Common myeloid progenitor, CD34-positive (primary cell): ENCODE data around the gene ADA.

Experiments
- CTCF ChIA-PET: fragments of 350-600 bp; sonication (Branson Sonifier 250); formaldehyde crosslinking; loops from one replicate; lab custom pipeline; 2021; ENCODE audit warnings: antibody characterized with exemption; lab: Charles Lee
- POLR2A ChIA-PET: fragments of 350-600 bp; sonication (Branson Sonifier 250); formaldehyde crosslinking; loops from one replicate; lab custom pipeline; 2021; ENCODE audit warnings: antibody characterized with exemption; lab: Charles Lee
- DNase-seq, 3 donors: peaks; one replicate each; pipeline versions ENCODE4 v3.0.0 to v3.0.0-alpha.2; 2013
- H3K27ac ChIP-seq, 2 experiments: 1 replicate in 1 of 2; 2 replicates in 1 of 2; pipeline ENCODE4 v1.7.0; 2013; ENCODE audit warnings: inconsistent platforms in 2 of 2, low read length in 2 of 2, mild to moderate bottlenecking in 2 of 2, low read depth in 1 of 2, moderate library complexity in 1 of 2; ENCODE audit not compliant: severe bottlenecking in 2 of 2, insufficient read depth in 1 of 2, poor library complexity in 1 of 2
- H3K27me3 ChIP-seq, 5 experiments: replicated peaks in 2 of 5; 1 replicate in 3 of 5; 2 replicates in 2 of 5; pipeline versions ENCODE4 v1.6.1 to v1.7.0; 2013; ENCODE audit warnings: low read length in 4 of 5, mild to moderate bottlenecking in 2 of 5, moderate library complexity in 2 of 5, inconsistent platforms in 1 of 5; ENCODE audit not compliant: insufficient read depth in 5 of 5, control insufficient read depth in 4 of 5
- H3K36me3 ChIP-seq, 4 experiments: 1 replicate in 2 of 4; 2 replicates in 2 of 4; pipeline versions ENCODE4 v1.6.1 to v1.7.0; 2013; ENCODE audit warnings: low read length in 3 of 4, control low read depth in 1 of 4, mild to moderate bottlenecking in 1 of 4; ENCODE audit not compliant: control insufficient read depth in 4 of 4, insufficient read depth in 4 of 4
- H3K4me1 ChIP-seq, 4 experiments: 1 replicate in 3 of 4; 2 replicates in 1 of 4; pipeline versions ENCODE4 v1.6.1 to v1.7.1; 2013; ENCODE audit warnings: low read length in 3 of 4, mild to moderate bottlenecking in 3 of 4, control low read depth in 1 of 4, inconsistent platforms in 1 of 4, moderate library complexity in 1 of 4; ENCODE audit not compliant: control insufficient read depth in 4 of 4, insufficient read depth in 4 of 4; ENCODE audit errors: control extremely low read depth in 1 of 4
- H3K4me3 ChIP-seq, 7 experiments: 1 replicate in 4 of 7; 2 replicates in 3 of 7; pipeline versions ENCODE4 v1.5.1 to v1.7.0; 2013; ENCODE audit warnings: mild to moderate bottlenecking in 7 of 7, low read length in 6 of 7, moderate library complexity in 6 of 7, inconsistent platforms in 2 of 7, low read depth in 2 of 7, control low read depth in 1 of 7; ENCODE audit not compliant: insufficient read depth in 4 of 7, control insufficient read depth in 1 of 7; ENCODE audit errors: extremely low read depth in 1 of 7
- H3K9me3 ChIP-seq, 5 experiments: 1 replicate in 4 of 5; 2 replicates in 1 of 5; pipeline versions ENCODE4 v1.6.1 to v1.7.1; 2013; ENCODE audit warnings: low read length in 4 of 5, mild to moderate bottlenecking in 2 of 5, inconsistent platforms in 1 of 5, low read depth in 1 of 5, moderate library complexity in 1 of 5; ENCODE audit not compliant: control insufficient read depth in 4 of 5, insufficient read depth in 2 of 5; ENCODE audit errors: control extremely low read depth in 1 of 5
- WGBS: methylation state at CpG from one replicate; pipeline ENCODE4 v1.1.5; 2013; ENCODE audit not compliant: insufficient coverage; 5-methylcytosine and 5-hydroxymethylcytosine counted together

The ADA gene

DNA sequence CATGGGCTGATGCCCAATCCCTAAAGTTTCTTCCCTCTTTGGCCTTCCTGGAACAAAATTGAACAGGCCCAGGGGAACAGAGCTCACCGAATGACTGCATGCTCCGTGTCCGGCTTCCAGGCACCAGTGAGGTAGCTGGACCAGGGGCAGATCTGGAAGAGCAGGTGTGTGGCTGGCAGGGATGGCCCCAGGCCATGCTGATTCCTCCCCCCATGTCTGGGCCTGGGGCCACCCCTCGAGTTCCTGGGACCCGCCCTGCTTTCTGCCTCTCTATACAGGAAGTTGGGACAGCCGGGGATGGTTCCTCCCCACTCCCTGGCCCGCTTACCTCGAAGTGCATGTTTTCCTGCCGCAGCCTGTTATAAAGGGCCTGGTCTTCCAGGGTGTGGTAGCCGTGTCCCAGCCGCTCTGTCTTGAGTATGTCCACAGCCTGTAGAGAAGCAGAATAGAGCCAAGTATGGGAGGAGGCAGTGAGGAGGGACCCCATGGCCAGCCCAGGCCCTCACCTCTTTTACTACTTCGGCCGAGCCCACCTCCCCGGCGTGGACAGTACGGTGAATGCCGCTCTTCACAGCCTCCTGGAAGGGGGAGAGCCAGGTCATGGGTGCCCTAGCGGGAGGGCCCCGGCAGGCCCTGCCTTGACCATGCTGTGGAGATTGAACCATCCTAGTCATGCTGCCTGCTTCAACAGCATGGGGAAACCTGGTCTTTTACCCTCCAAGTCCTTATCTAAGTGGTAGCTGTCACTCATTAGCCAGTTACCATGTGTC lies 28.8 kb downstream of the ADA start:
- H3K4me1 ChIP-seq: peaks cover 0 to 13% (median 3%) of the 10 kb centered on the region in 4 experiments
- ChIA-PET POLR2A (interaction anchor here (0.5 kb wide), 2 partner anchors 12 to 327 kb away, joined by 3 read pairs; no protein-coding TSS in a partner anchor), CTCF (interaction anchor here (1.1 kb wide), 1 partner anchor 9 kb away, joined by 3 read pairs; no protein-coding TSS in a partner anchor)
- no peak overlapping the region for H3K27ac ChIP-seq
- peaks cover 0 to 16% (median 7%) of the 10 kb centered on the region in 5 experiments for H3K9me3 ChIP-seq
- no peak overlapping the region for H3K4me3 ChIP-seq
- 93% methylated on average over 17 of the region's 19 CpGs for WGBS
- no peak for DNase-seq
- H3K36me3 ChIP-seq: peaks cover 20 to 97% (median 81%) of the 10 kb centered on the region in 4 experiments
- no peaks in the 10 kb centered on the region for H3K27me3 ChIP-seq

DNA sequence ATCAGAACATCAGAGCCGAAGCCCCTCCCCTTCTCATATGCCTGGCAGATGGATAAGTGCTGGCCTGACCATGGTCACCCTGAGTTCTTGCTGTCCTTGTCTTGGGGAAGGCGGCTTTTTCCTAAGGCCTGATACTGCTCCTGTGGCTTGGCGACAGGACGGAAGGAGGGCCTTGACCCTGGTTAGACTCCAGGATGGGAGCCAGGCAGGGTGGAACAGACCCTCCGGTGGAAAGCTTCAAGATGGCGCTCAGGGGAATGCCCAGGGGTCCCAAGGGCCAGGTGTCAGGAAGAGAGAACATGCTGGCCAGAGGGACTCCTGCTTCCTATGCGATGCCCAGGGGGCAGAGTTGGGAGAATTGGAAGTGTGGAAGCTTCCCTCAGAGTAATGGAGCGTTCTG lies 29.6 kb downstream of the ADA start:
- Histone ChIP-seq H3K4me3 (no peak overlapping the region), H3K27me3 (no peaks in the 10 kb centered on the region), H3K36me3 (peaks cover 20 to 99% (median 81%) of the 10 kb centered on the region in 4 experiments), H3K4me1 (peaks cover 0 to 13% (median 3%) of the 10 kb centered on the region in 4 experiments), H3K9me3 (peaks cover 0 to 16% (median 7%) of the 10 kb centered on the region in 5 experiments), H3K27ac (no peak overlapping the region)
- no peak for DNase-seq
- ChIA-PET CTCF (no interaction called here), POLR2A (no interaction called here)
- 96% methylated on average over 8 of the region's 8 CpGs for WGBS

DNA sequence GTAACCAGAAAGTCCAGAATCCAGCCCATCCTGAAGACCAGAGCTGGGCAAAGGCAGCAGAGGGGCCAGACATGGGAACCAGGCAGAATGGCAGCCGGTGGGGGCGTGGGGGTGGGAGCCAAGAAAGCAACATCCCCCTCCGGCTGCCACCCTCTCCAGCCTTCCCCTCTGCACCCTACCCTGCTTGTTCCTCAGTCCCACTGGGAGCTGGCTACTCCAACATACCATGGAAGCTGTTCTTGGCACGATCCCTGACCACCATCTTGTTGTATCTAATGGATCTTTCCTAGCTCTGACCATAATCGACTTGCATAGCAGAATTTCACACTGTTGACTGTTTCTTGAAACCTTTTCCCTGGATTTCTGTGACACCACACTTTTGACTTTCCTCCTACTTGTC lies 30.2 kb downstream of the ADA start:
- Histone ChIP-seq H3K27ac (no peak overlapping the region), H3K4me3 (no peak overlapping the region), H3K36me3 (peaks cover 17 to 99% (median 82%) of the 10 kb centered on the region in 4 experiments), H3K4me1 (peaks cover 0 to 13% (median 3%) of the 10 kb centered on the region in 4 experiments), H3K9me3 (peaks cover 0 to 16% (median 7%) of the 10 kb centered on the region in 5 experiments), H3K27me3 (no peaks in the 10 kb centered on the region)
- ChIA-PET POLR2A (no interaction called here), CTCF (no interaction called here)
- DNase-seq: no peak
- 100% methylated on average over 3 of the region's 5 CpGs for WGBS

DNA sequence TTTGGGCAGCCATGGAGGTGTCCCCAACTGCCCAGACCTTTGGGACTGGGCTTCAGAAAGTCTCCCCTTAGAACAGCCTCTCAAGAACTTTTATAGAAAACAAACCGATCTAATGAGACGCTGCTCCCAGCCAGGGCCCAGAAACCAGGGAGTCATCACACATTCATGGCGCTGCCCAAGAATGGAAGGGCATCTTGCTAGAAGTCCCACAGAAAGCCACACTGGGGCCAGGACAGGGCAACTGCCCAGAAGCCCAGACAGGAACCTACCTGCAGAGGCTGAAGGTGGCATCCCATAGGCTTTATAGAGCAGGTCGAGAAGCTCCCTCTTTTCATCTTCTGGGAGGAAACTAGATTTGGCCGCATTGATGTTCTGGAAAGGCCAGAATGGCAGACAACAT lies 31.5 kb downstream of the ADA start:
- CTCF ChIA-PET: interaction anchor here (1.5 kb wide), 1 partner anchor 10 kb away, joined by 4 read pairs; no protein-coding TSS in a partner anchor
- peaks cover 0 to 16% (median 7%) of the 10 kb centered on the region in 5 experiments for H3K9me3 ChIP-seq
- H3K27ac ChIP-seq: no peak overlapping the region
- 97% methylated on average over 5 of the region's 5 CpGs for WGBS
- no peak overlapping the region for H3K4me3 ChIP-seq
- POLR2A ChIA-PET: no interaction called here
- peaks cover 0 to 26% (median 11%) of the 10 kb centered on the region in 4 experiments for H3K4me1 ChIP-seq
- H3K27me3 ChIP-seq: no peaks in the 10 kb centered on the region
- H3K36me3 ChIP-seq: peaks cover 13 to 95% (median 77%) of the 10 kb centered on the region in 4 experiments
- no peak for DNase-seq

DNA sequence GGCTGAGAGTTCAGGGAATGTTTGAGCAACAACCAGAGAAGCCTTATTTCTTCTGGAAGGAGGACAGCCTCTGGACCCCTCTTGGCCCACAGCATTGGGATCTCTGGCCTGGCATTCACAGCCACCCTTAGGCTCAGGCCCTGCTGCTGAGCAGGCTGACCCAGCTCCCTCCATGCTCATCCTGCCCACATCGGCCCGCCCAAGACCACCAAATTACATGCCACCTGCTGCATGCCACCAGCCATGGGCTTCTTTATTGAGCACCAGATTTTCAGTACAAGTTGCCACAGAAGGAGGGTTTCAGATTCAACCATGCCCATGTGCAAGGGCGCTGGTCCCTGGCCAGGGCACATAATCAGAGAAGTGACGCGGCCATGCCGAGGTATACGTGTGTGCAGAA lies 32.2 kb downstream of the ADA start:
- Histone ChIP-seq H3K9me3 (peaks cover 0 to 14% (median 7%) of the 10 kb centered on the region in 5 experiments), H3K4me3 (no peak overlapping the region), H3K4me1 (peaks cover 0 to 33% (median 14%) of the 10 kb centered on the region in 4 experiments), H3K36me3 (peaks cover 11 to 95% (median 76%) of the 10 kb centered on the region in 4 experiments), H3K27ac (no peak overlapping the region), H3K27me3 (no peaks in the 10 kb centered on the region)
- 95% methylated on average over 5 of the region's 7 CpGs for WGBS
- ChIA-PET POLR2A (no interaction called here), CTCF (interaction anchor here (1.3 to 3.5 kb wide), 6 partner anchors 9 to 64 kb away, joined by 3 to 17 read pairs (median 5); no protein-coding TSS in a partner anchor)
- no peak for DNase-seq

DNA sequence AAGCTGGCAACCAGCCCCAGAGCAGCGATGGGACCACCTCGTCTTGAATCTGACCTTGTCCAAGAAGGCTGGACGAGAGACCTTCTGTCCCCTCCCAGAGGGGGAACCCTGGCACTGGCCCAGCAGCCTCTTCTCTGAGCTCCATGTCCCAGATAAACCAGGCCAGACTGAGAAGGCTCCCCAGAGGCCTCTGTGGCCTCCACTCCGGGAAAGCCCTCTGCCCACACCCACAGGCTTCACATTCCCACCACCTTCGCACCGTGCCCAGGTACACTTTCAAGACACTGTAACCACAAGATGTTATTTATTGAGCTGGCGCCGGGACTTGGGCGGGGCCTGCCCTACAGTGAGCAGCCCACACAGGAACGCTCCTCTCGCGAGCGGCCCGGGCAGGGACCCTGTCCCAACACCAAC lies 33.2 kb downstream of the ADA start:
- POLR2A ChIA-PET: interaction anchor here (0.6 kb wide), 1 partner anchor 1341 kb away, joined by 3 read pairs; no protein-coding TSS in a partner anchor
- CTCF ChIA-PET: interaction anchor here (0.7 to 3.5 kb wide), 9 partner anchors 8 to 65 kb away, joined by 3 to 17 read pairs (median 4); no protein-coding TSS in a partner anchor
- peak overlapping the region in 1 of 2 experiments; percentile 45 for H3K27ac ChIP-seq
- no peak overlapping the region for H3K4me3 ChIP-seq
- H3K9me3 ChIP-seq: peaks cover 0 to 6% (median 4%) of the 10 kb centered on the region in 5 experiments
- DNase-seq: no peak
- H3K36me3 ChIP-seq: peaks cover 7 to 95% (median 74%) of the 10 kb centered on the region in 4 experiments
- 40% methylated on average over 11 of the region's 14 CpGs for WGBS
- H3K27me3 ChIP-seq: no peaks in the 10 kb centered on the region
- H3K4me1 ChIP-seq: peaks cover 0 to 38% (median 15%) of the 10 kb centered on the region in 4 experiments
